Erythroblast (primary cell): ENCODE results near the gene CENPS.

ENCODE experiments used
- DNase-seq, 2 experiments: peaks; one replicate each; lab custom pipeline; 2025; lab: John Stamatoyannopoulos, UW
- GATA1 ChIP-seq: IDR thresholded peaks from 2 replicates; pipeline ENCODE4 v1.6.1; 2011; ENCODE audit warnings: low read depth, mild to moderate bottlenecking, control low read depth, low read length, moderate library complexity
- POLR2A ChIP-seq: IDR thresholded peaks from 2 replicates; pipeline ENCODE4 v1.6.1; 2011; ENCODE audit warnings: mild to moderate bottlenecking, low read length

Gene CENPS

GRCh38 chr1:10475510-10475909 lies 45.3 kb downstream of the CENPS start:
- peak; percentile 54 to 65 for DNase-seq
- TF ChIP-seq POLR2A = no peak
- no peak for TF ChIP-seq GATA1

GRCh38 chr1:10479296-10479695 lies 49.1 kb downstream of the CENPS start:
- no peak for DNase-seq
- TF ChIP-seq GATA1 = no peak
- TF ChIP-seq POLR2A = no peak

- TF ChIP-seq POLR2A (no peak), GATA1 (no peak)
Measured at GRCh38 chr1:10480614-10481013, 50.4 kb downstream of the CENPS start.

GRCh38 chr1:10484521-10484920 lies 54.3 kb downstream of the CENPS start:
- TF ChIP-seq POLR2A (no peak), GATA1 (no peak)
- no peak for DNase-seq

More at GRCh38 chr1:10480614-10481013, 50.4 kb downstream of the CENPS start:
- DNase-seq = no peak

GRCh38 chr1:10489291-10490055 lies 59.2 kb downstream of the CENPS start:
- DNase-seq = no peak
- TF ChIP-seq GATA1 = no peak
- no peak for TF ChIP-seq POLR2A

- TF ChIP-seq POLR2A (no peak), GATA1 (no peak)
- DNase-seq = no peak
Measured at GRCh38 chr1:10490286-10490970, 60.2 kb downstream of the CENPS start.
